Measurements from ENCODE around the gene MPV17.

GRCh38 chr2:27362678-27363420 is 40.0 kb upstream of the MPV17 start:
- no peak for TF ChIP-seq CTCF (IDR thresholded peaks at IDR 0.05)
- no peak for TF ChIP-seq POLR2A (IDR thresholded peaks at IDR 0.05)
- TF ChIP-seq POLR2AphosphoS5 (IDR thresholded peaks at IDR 0.05), result no peak
- TF ChIP-seq EP300 (IDR thresholded peaks at IDR 0.05), result no peak

All from suprapubic skin (tissue), 4 donors.